GM19324 (cell line): ENCODE results near the gene PTGIR.
A peak's percentile ranks its signal among the peaks of the same experiment; 100 is the strongest.

ENCODE experiments used
- ATAC-seq: cut with Tn5 transposase; IDR thresholded peaks from one replicate; pipeline ENCODE4 v1.9.1; 2021; ENCODE audit warnings: mild to moderate bottlenecking, moderate library complexity; ENCODE audit not compliant: unreplicated experiment, low FRiP score

PTGIR gene

GRCh38 chr19:46602392-46603194, 22.3 kb downstream of the PTGIR start:
- no peak for ATAC-seq

GRCh38 chr19:46601318-46602224, 23.3 kb downstream of the PTGIR start, which contains the start of gene CALM3:
Gene CALM3, plus strand, starts transcription at chr19:46601330. Its CDS starts 105 bp downstream, at chr19:46601435.
- ATAC-seq = no peak

GRCh38 chr19:46600384-46601317, 24.2 kb downstream of the PTGIR start:
- peak; percentile 89 for ATAC-seq

- no peak for ATAC-seq
Observed at GRCh38 chr19:46599716-46600373, 25.0 kb downstream of the PTGIR start.

- no peak for ATAC-seq
Observed at GRCh38 chr19:46598372-46598917, 26.4 kb downstream of the PTGIR start.

- no peak for ATAC-seq
Observed at GRCh38 chr19:46596008-46596407, 28.9 kb downstream of the PTGIR start.

- no peak for ATAC-seq
Observed at GRCh38 chr19:46591870-46592269, 33.0 kb downstream of the PTGIR start.

- no peak for ATAC-seq
Observed at GRCh38 chr19:46591254-46591653, 33.6 kb downstream of the PTGIR start.

- ATAC-seq = no peak
Observed at GRCh38 chr19:46587861-46588260, 37.0 kb downstream of the PTGIR start.

GRCh38 chr19:46586294-46586693, 38.6 kb downstream of the PTGIR start:
- ATAC-seq = no peak

GRCh38 chr19:46585539-46585938, 39.4 kb downstream of the PTGIR start:
- ATAC-seq = no peak

- no peak for ATAC-seq
Observed at GRCh38 chr19:46580247-46580646, 44.6 kb downstream of the PTGIR start.

GRCh38 chr19:46579361-46579879, 45.5 kb downstream of the PTGIR start:
- no peak for ATAC-seq

- ATAC-seq = no peak
Observed at GRCh38 chr19:46578450-46578849, 46.4 kb downstream of the PTGIR start.

- ATAC-seq = no peak
Observed at GRCh38 chr19:46574533-46574932, 50.4 kb downstream of the PTGIR start.

GRCh38 chr19:46573679-46574498, 51.0 kb downstream of the PTGIR start:
- ATAC-seq = no peak

GRCh38 chr19:46571495-46571894, 53.4 kb downstream of the PTGIR start:
- ATAC-seq = no peak
